ENCODE measurements around the gene PRIMPOL. TPM values are rescaled to one million over a fixed set of nuclear protein-coding genes. Genes with fewer than 3 reads are reported as not detected.

PRIMPOL gene
- total and polyA plus RNA-seq, 2 of the 4 experiments (the other 2 are of a cell fraction), result 5.6 to 8.8 TPM

DNA sequence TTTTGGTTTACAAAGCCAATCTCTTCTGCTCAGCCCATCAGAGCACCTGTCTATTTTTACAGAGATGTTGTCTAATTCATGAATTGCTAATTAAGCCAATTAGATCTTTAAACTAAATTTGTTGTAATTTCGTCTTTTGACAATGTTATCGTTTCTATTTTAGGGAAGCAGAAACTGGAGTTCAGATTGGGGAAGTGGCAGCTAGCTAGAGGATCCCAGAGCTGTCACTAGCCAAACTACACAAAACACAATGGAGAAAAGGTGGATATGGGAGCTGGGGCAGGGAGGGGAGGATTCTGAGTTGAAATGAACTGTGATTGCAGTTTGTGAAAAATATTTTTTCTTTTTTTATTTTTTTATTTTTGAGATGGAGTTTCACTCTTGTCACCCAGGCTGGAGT is 36.1 kb upstream of the PRIMPOL start:
- Histone ChIP-seq H2AFZ (replicated peaks; ENCODE audit: low read length, poor library complexity) (no peak overlapping the region), H3K23ac (ENCODE audit: low read depth, low read length) (no peak overlapping the region), H3K4me3 (ENCODE audit: insufficient read depth, low read depth, low read length) (no peak overlapping the region), H3K9me3 (ENCODE audit: control insufficient read depth, insufficient read depth, low read length) (no peaks in the 10 kb centered on the region), H2AK9ac (replicated peaks; ENCODE audit: low read depth, low read length, poor library complexity) (no peak overlapping the region), H3K36me3 (ENCODE audit: control insufficient read depth, insufficient read depth, low read length) (no peaks in the 10 kb centered on the region), H2BK20ac (ENCODE audit: low read depth, low read length) (no peak overlapping the region), H4K91ac (ENCODE audit: insufficient read depth, low read depth, low read length) (no peak overlapping the region), H2BK120ac (ENCODE audit: low read depth, low read length) (no peak overlapping the region), H3K56ac (ENCODE audit: extremely low read depth, insufficient read depth, low read length) (no peak overlapping the region), H4K5ac (ENCODE audit: low read depth, low read length) (no peak overlapping the region), H2BK15ac (ENCODE audit: low read depth, low read length) (no peak overlapping the region), H3K4me2 (ENCODE audit: low read depth, low read length) (no peak overlapping the region), H3K14ac (replicated peaks; ENCODE audit: low read depth, low read length) (no peak overlapping the region), H4K8ac (ENCODE audit: low read depth in 2 of 2, low read length in 2 of 2) (no peak overlapping the region), H3K4me1 (ENCODE audit: control insufficient read depth, insufficient read depth, low read length) (no peaks in the 10 kb centered on the region), H3K9ac (ENCODE audit: low read depth, low read length) (no peak overlapping the region), H3K27ac (ENCODE audit: insufficient read depth, low read length) (no peak overlapping the region), H4K20me1 (ENCODE audit: insufficient read depth, low read length) (no peaks in the 10 kb centered on the region), H2BK5ac (ENCODE audit: low read depth, low read length, poor library complexity, severe bottlenecking) (no peak overlapping the region), H2AK5ac (ENCODE audit: low read depth, low read length) (no peak overlapping the region), H3K18ac (ENCODE audit: low read depth, low read length) (no peak overlapping the region), H3K9me1 (ENCODE audit: insufficient read depth, low read length) (no peaks in the 10 kb centered on the region), H3K79me1 (ENCODE audit: low read depth in 1 of 2, low read length in 2 of 2) (no peaks in the 10 kb centered on the region), H3K4ac (ENCODE audit: low read depth, low read length) (no peak overlapping the region), H3K27me3 (ENCODE audit: control insufficient read depth, insufficient read depth, low read length) (peaks cover 2% of the 10 kb centered on the region)
- in situ Hi-C loops (cut with MboI; ENCODE audit: low sequenced_read_pairs) (no loop called here), intact Hi-C loops (cut with micrococcal nuclease) (no loop called here), dilution Hi-C loops (cut with HindIII; ENCODE audit: low sequenced_read_pairs, unreplicated experiment) (no loop called here)
- BruUV-seq (replicated peaks), result no TSS peak
- ATAC-seq (ENCODE audit: low read depth), result no peak
- no CpG with 5 or more reads among the region's 2 CpGs for WGBS, 2 experiments (ENCODE audit: extremely low coverage in 2 of 2, insufficient read length in 1 of 2)
- TF ChIP-seq FOS (IDR thresholded peaks at IDR 0.05; ENCODE audit: low read depth, low read length) (no peak), CEBPB (IDR thresholded peaks at IDR 0.05; ENCODE audit: low read depth, low read length) (no peak), RCOR1 (IDR thresholded peaks at IDR 0.05; ENCODE audit: insufficient replicate concordance, low read length) (no peak), POLR2A (IDR thresholded peaks at IDR 0.05; ENCODE audit: low read depth, low read length) (no peak), CHD1 (IDR thresholded peaks at IDR 0.05; ENCODE audit: low read depth, low read length) (no peak), NFE2L2 (IDR thresholded peaks at IDR 0.05; ENCODE audit: low read depth, low read length) (no peak), MAZ (IDR thresholded peaks at IDR 0.05; ENCODE audit: borderline replicate concordance, low read depth, low read length) (no peak), RAD21 (IDR thresholded peaks at IDR 0.05; ENCODE audit: low read length) (no peak), USF2 (IDR thresholded peaks at IDR 0.05; ENCODE audit: low read depth, low read length) (no peak), MXI1 (IDR thresholded peaks at IDR 0.05; ENCODE audit: borderline replicate concordance, low read depth, low read length) (no peak), BHLHE40 (IDR thresholded peaks at IDR 0.05; ENCODE audit: low read depth, low read length) (no peak), SMC3 (IDR thresholded peaks at IDR 0.05; ENCODE audit: low read depth, low read length) (no peak), ELK1 (IDR thresholded peaks at IDR 0.05; ENCODE audit: borderline replicate concordance, low read depth, low read length) (no peak), MAFK (IDR thresholded peaks at IDR 0.05; ENCODE audit: low read depth, low read length) (no peak)
- TF ChIP-seq, protein P1, sequence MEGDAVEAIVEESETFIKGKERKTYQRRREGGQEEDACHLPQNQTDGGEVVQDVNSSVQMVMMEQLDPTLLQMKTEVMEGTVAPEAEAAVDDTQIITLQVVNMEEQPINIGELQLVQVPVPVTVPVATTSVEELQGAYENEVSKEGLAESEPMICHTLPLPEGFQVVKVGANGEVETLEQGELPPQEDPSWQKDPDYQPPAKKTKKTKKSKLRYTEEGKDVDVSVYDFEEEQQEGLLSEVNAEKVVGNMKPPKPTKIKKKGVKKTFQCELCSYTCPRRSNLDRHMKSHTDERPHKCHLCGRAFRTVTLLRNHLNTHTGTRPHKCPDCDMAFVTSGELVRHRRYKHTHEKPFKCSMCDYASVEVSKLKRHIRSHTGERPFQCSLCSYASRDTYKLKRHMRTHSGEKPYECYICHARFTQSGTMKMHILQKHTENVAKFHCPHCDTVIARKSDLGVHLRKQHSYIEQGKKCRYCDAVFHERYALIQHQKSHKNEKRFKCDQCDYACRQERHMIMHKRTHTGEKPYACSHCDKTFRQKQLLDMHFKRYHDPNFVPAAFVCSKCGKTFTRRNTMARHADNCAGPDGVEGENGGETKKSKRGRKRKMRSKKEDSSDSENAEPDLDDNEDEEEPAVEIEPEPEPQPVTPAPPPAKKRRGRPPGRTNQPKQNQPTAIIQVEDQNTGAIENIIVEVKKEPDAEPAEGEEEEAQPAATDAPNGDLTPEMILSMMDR (conservative IDR thresholded peaks at IDR 0.05; ENCODE audit: low read depth, low read length), result no peak
- ChIA-PET CTCF (no interaction called here), POLR2A (ENCODE audit: unreplicated experiment) (no interaction called here)
- DNase-seq, result no peak

Data from IMR-90 (cell line).